WTC11 (cell line): ENCODE results near the gene COL25A1.

Experiments
- NFYB ChIP-seq: sonication (generic); formaldehyde crosslinking; conservative IDR thresholded peaks from 2 replicates; pipeline ENCODE4 v1.8.0; 2022; ENCODE audit warnings: low read depth, missing genetic modification reagents
- TF ChIP-seq, protein P1 (sequence below): fragments of 200-600 bp; IDR thresholded peaks from 2 replicates; pipeline ENCODE4 v1.8.0; 2022; ENCODE audit warnings: antibody characterized with exemption
- TF ChIP-seq, protein P2 (sequence below): fragments of 250-450 bp; sonication (Bioruptor Pico); IDR thresholded peaks from 2 replicates; pipeline ENCODE4 v2.1.2; 2022; ENCODE audit warnings: mild to moderate bottlenecking, moderate library complexity

DNA sequence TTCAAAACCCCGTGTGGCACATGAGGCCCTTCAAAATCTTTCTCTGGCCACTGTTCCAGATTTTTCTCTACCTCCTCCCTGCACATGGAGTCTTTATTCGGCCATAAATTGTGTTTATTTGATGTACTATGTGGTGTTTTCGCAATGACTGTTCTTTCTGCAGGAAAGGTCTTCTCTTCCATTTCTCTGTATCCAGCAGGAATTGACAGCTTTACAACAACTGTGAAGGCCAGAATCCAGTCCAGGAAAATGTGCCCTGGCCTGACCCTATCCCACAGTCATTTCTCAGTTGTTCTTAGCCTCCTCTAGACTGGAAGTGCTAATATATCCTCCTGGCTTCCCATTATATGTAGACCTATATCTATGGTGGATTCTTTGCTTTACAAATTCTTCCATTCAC, 191.4 kb downstream of the COL25A1 start:
- TF ChIP-seq, protein P1, sequence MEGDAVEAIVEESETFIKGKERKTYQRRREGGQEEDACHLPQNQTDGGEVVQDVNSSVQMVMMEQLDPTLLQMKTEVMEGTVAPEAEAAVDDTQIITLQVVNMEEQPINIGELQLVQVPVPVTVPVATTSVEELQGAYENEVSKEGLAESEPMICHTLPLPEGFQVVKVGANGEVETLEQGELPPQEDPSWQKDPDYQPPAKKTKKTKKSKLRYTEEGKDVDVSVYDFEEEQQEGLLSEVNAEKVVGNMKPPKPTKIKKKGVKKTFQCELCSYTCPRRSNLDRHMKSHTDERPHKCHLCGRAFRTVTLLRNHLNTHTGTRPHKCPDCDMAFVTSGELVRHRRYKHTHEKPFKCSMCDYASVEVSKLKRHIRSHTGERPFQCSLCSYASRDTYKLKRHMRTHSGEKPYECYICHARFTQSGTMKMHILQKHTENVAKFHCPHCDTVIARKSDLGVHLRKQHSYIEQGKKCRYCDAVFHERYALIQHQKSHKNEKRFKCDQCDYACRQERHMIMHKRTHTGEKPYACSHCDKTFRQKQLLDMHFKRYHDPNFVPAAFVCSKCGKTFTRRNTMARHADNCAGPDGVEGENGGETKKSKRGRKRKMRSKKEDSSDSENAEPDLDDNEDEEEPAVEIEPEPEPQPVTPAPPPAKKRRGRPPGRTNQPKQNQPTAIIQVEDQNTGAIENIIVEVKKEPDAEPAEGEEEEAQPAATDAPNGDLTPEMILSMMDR: no peak
- TF ChIP-seq, protein P2, sequence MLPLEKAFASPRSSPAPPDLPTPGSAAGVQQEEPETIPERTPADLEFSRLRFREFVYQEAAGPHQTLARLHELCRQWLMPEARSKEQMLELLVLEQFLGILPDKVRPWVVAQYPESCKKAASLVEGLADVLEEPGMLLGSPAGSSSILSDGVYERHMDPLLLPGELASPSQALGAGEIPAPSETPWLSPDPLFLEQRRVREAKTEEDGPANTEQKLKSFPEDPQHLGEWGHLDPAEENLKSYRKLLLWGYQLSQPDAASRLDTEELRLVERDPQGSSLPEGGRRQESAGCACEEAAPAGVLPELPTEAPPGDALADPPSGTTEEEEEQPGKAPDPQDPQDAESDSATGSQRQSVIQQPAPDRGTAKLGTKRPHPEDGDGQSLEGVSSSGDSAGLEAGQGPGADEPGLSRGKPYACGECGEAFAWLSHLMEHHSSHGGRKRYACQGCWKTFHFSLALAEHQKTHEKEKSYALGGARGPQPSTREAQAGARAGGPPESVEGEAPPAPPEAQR: no peak
- TF ChIP-seq NFYB (CRISPR knock-in tag): no peak
